H1 (cell line): ENCODE results near the gene NPFF. TPM values are rescaled to one million over a fixed set of nuclear protein-coding genes. Genes with fewer than 3 reads are reported as not detected.

Experiments
- polyA plus RNA-seq, 7 experiments: library from polyadenylated mRNA; depleted of rRNA in 3 of 7; stranded (reverse) in 5 of 7; unstranded in 2 of 7; fragments of >200 nt in 5 of 7; fragments of 200-250 nt in 2 of 7; gene quantifications; 1 replicate in 5 of 7; 2 replicates in 1 of 7; 4 replicates in 1 of 7; pipeline versions ENCODE4 v1.2.1 to v1.2.3, GENCODE V29; 2011 to 2013; ENCODE audit warnings: missing spikeins in 2 of 7, mixed read lengths in 2 of 7
- total RNA-seq: library from RNA; stranded (reverse); fragmentation: NEBNext Ultra II Directional; extraction: Animal tissue kit (Norgen Biotek cat#: 25700); gene quantifications from 2 replicates; pipeline ENCODE4 v1.2.1, GENCODE V29; 2021
- TF ChIP-seq, protein P1 (sequence below): IDR thresholded peaks from 2 replicates; pipeline ENCODE4 v1.6.1; 2011; ENCODE audit warnings: low read depth, mild to moderate bottlenecking, low read length; ENCODE audit not compliant: insufficient read depth

Gene NPFF
- total and polyA plus RNA-seq, 2 of the 8 experiments (the other 6 are each of a cell fraction or from before 2014, with no cell fraction given), result not detected

DNA sequence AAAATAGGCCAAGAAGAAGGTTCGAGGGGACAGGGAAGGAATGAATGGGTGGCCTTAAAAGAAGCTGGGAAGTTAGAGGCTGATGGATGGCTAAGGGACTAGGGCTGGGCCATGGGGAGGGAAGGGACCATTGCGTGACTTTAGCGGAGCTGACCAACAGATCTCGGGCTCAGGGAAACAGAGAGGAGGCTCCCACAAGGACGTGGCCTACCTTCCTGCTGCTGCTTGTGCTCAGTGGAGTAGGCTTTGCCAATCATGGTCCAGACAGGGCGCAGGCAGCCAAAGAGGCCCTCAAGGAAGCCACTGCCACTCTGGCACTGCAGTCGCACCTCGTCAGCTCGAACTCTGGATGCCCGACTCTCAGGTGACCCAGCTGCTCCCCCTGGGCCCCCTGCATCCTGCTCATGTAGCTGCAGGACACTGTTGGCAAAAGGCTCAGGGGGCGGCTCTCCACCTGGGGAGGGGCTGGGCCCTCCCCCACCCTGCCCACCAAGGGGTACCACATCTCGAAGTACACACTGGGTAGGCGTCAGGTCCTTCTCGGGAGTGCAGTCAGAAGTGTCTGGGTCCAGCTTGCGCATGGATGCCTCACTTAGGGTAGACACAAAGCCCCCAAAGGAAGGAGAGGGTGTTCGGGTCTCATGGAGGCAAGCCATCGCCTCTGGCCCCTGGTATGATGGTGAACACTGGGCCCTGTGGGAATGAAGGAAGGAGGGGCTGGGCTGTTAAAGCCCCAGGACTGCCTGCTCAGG lies 20.4 kb downstream of the NPFF start (continued):
- TF ChIP-seq, protein P1, sequence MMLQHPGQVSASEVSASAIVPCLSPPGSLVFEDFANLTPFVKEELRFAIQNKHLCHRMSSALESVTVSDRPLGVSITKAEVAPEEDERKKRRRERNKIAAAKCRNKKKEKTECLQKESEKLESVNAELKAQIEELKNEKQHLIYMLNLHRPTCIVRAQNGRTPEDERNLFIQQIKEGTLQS, result no peak
- TF ChIP-seq, all 59 proteins: peak for 2
